Measurements from ENCODE around the gene CLCN6.

GRCh38 chr1:11787251-11787803 lies 18.7 kb upstream of the CLCN6 start:
- peak; percentile 25 for TF ChIP-seq POLR2AphosphoS5 (IDR thresholded peaks at IDR 0.05; ENCODE audit: low read depth, low read length)
- TF ChIP-seq RAD21 (IDR thresholded peaks at IDR 0.05; ENCODE audit: low read depth), result no peak
- TF ChIP-seq JUND (IDR thresholded peaks at IDR 0.05), result no peak
- TF ChIP-seq CTCF (IDR thresholded peaks at IDR 0.05 in 2 of 3, conservative IDR thresholded peaks at IDR 0.05 in 1 of 3; ENCODE audit: borderline replicate concordance in 1 of 3, insufficient read depth in 1 of 3, low read depth in 2 of 3, low read length in 2 of 3), result no peak
- no peak for TF ChIP-seq YY1 (IDR thresholded peaks at IDR 0.05; ENCODE audit: extremely low read depth, insufficient replicate concordance, low read depth, low read length)

Measured in HCT116 (cell line).